Lower leg skin (tissue), 3 donors: Measurements from ENCODE around the gene FARSB.

Experiments
- CTCF ChIP-seq, 3 donors: fragments of 450-650 bp; IDR thresholded peaks; one replicate each; pipeline ENCODE4 v1.5.1; 2016; ENCODE audit warnings: antibody characterized with exemption in 3 of 3, mild to moderate bottlenecking in 3 of 3, moderate library complexity in 2 of 3
- POLR2A ChIP-seq, 2 donors: fragments of 450-650 bp; IDR thresholded peaks; one replicate each; pipeline ENCODE4 v1.6.1; 2016 to 2017; ENCODE audit warnings: antibody characterized with exemption in 2 of 2, mild to moderate bottlenecking in 1 of 2, moderate library complexity in 1 of 2

- no peak for TF ChIP-seq CTCF (IDR thresholded peaks at IDR 0.05)
- TF ChIP-seq POLR2A (IDR thresholded peaks at IDR 0.05) = no peak
These were observed 134.8 kb downstream of the FARSB start for GRCh38 chr2:222521099-222521498.
